ENCODE data around the gene AP3D1. TPM values are rescaled to one million over a fixed set of nuclear protein-coding genes. Genes with fewer than 3 reads are reported as not detected.

AP3D1 gene
- total and polyA plus RNA-seq, 2 donors (not counting 3 experiments of a cell fraction or from before 2014, with no cell fraction given): 130 to 137 TPM

GRCh38 chr19:2170987-2171348, 19.6 kb upstream of the AP3D1 start:
- H3K9me1 ChIP-seq (replicated peaks; ENCODE audit: control insufficient read depth, extremely low read depth, insufficient read depth, low read length): no peaks in the 10 kb centered on the region
- no peak overlapping the region for H3K9ac ChIP-seq (replicated peaks; ENCODE audit: extremely low read depth, insufficient read depth, low read length)
- CTCF ChIA-PET: no interaction called here
- POLR2A ChIA-PET: no interaction called here
- no peak for DNase-seq (ENCODE audit: low read depth, low spot score)
- H3K4me2 ChIP-seq (ENCODE audit: insufficient read depth, low read length): no peak overlapping the region
- H3K4me1 ChIP-seq (ENCODE audit: control insufficient read depth, extremely low read depth, insufficient read depth, low read length): peaks cover 35% of the 10 kb centered on the region
- H3K4me3 ChIP-seq (replicated peaks in 1 of 3; ENCODE audit: insufficient read depth in 1 of 3, low read depth in 1 of 3, low read length in 3 of 3): no peak overlapping the region
- dilution Hi-C loops (cut with MboI; ENCODE audit: extremely low pct_ligation_motif_present, low sequenced_read_pairs) (no loop called here), intact Hi-C loops (cut with micrococcal nuclease) (no loop called here)
- no peaks in the 10 kb centered on the region for H3K9me3 ChIP-seq (replicated peaks; ENCODE audit: control insufficient read depth, insufficient read depth, low read length)
- peaks cover 2% of the 10 kb centered on the region for H4K20me1 ChIP-seq (replicated peaks; ENCODE audit: control insufficient read depth, extremely low read depth, insufficient read depth, low read length)
- H3K79me2 ChIP-seq (ENCODE audit: control insufficient read depth, insufficient read depth, low read length): peaks cover 76% of the 10 kb centered on the region
- no peaks in the 10 kb centered on the region for H3K36me3 ChIP-seq (ENCODE audit: control insufficient read depth in 2 of 2, extremely low read depth in 1 of 2, insufficient read depth in 2 of 2, low read length in 2 of 2)
- BruUV-seq (replicated peaks): no TSS peak
- H2AFZ ChIP-seq (ENCODE audit: low read depth, low read length): no peak overlapping the region
- no peaks in the 10 kb centered on the region for H3K27me3 ChIP-seq (ENCODE audit: control insufficient read depth in 2 of 2, insufficient read depth in 2 of 2, low read length in 2 of 2)
- no peak for FAIRE-seq
- TF ChIP-seq POLR2AphosphoS5 (IDR thresholded peaks at IDR 0.05; ENCODE audit: insufficient read depth, low read depth, low read length): no peak
- no peak for TF ChIP-seq MYC (IDR thresholded peaks at IDR 0.05; ENCODE audit: low read depth, low read length)
- TF ChIP-seq MAX (IDR thresholded peaks at IDR 0.05; ENCODE audit: insufficient read depth, insufficient read length): no peak
- TF ChIP-seq JUN (IDR thresholded peaks at IDR 0.05; ENCODE audit: borderline replicate concordance, insufficient read depth, insufficient read length, low read depth): no peak
- TF ChIP-seq POLR2A (IDR thresholded peaks at IDR 0.05; ENCODE audit: low read depth, low read length): no peak
- TF ChIP-seq CTCF (IDR thresholded peaks at IDR 0.05; ENCODE audit: extremely low read depth in 1 of 2, insufficient read depth in 1 of 2, low read depth in 1 of 2, low read length in 2 of 2): no peak
- TF ChIP-seq EZH2 (IDR thresholded peaks at IDR 0.05; ENCODE audit: borderline replicate concordance, low read depth, low read length, severe bottlenecking): no peak
- TF ChIP-seq GATA2 (IDR thresholded peaks at IDR 0.05; ENCODE audit: insufficient read depth, insufficient read length, low read depth, low read length): no peak
- TF ChIP-seq FOS (IDR thresholded peaks at IDR 0.05; ENCODE audit: borderline replicate concordance, insufficient read depth, low read length): no peak
- H3K27ac ChIP-seq (ENCODE audit: insufficient read depth, low read depth, low read length): no peak overlapping the region

Data from endothelial cell of umbilical vein (primary cell).